SK-N-SH (cell line): ENCODE measurements around the gene ASB3.

ENCODE experiments used
- CTCF ChIP-seq: fragments of 200-600 bp; sonication (generic); IDR thresholded peaks from 2 replicates; pipeline ENCODE4 v1.6.1; 2017; ENCODE audit warnings: antibody characterized with exemption, mild to moderate bottlenecking, moderate library complexity
- EP300 ChIP-seq, 2 experiments: IDR thresholded peaks; 2 replicates each; pipeline versions ENCODE4 v1.4.0 to v1.6.1; 2012; ENCODE audit warnings: borderline replicate concordance in 1 of 2, low read depth in 1 of 2, low read length in 1 of 2
- POLR2AphosphoS5 ChIP-seq: IDR thresholded peaks from 2 replicates; pipeline ENCODE4 v1.6.1; 2012; ENCODE audit warnings: low read depth, low read length
- REST ChIP-seq: IDR thresholded peaks from 2 replicates; pipeline ENCODE4 v1.6.1; 2012; ENCODE audit warnings: mild to moderate bottlenecking, low read depth, low read length, moderate library complexity
- SIN3A ChIP-seq: IDR thresholded peaks from 2 replicates; pipeline ENCODE4 v1.6.1; 2012; ENCODE audit warnings: low read depth, mild to moderate bottlenecking, low read length, moderate library complexity, borderline replicate concordance
- SMC3 ChIP-seq: IDR thresholded peaks from 2 replicates; pipeline ENCODE4 v1.6.1; 2012; ENCODE audit warnings: low read depth, low read length, improper control_type of control experiment

DNA sequence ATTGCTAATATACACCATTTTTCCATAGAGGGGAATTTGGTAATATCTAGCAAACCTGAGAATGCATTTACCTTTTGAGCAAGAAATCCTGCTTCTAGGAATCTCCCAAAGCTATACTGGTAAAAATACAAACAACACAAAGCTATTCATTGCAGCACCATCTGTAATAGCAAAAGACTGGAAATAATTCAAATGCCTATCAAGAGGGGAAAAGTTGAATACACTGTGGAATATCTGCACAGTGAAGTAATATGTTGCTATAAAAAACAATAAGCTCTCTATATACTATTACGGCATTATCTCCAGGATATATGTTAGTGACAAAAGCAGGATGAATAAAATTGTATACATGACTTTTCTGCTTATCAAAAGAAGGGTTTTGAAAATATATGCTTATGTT lies 131.5 kb downstream of the ASB3 start:
- TF ChIP-seq CTCF: no peak
- TF ChIP-seq POLR2AphosphoS5: no peak
- no peak for TF ChIP-seq SIN3A
- TF ChIP-seq REST: no peak
- no peak for TF ChIP-seq EP300 (IDR thresholded peaks at IDR 0.05; ENCODE audit: borderline replicate concordance in 1 of 2, low read depth in 1 of 2, low read length in 1 of 2)
- no peak for TF ChIP-seq SMC3
